HT-29 (cell line): Measurements from ENCODE around the gene TMC2. TPM values are rescaled to one million over a fixed set of nuclear protein-coding genes. Genes with fewer than 3 reads are reported as not detected.

Experiments
- DNase-seq: peaks from one replicate; pipeline ENCODE4 v3.0.0-alpha.2; 2015; ENCODE audit warnings: low spot score
- total RNA-seq: library from RNA; depleted of rRNA; stranded (reverse); fragments of >200 nt; shearing (Covaris generic); gene quantifications from 2 replicates; pipeline ENCODE4 v1.2.3, GENCODE V29; 2014

Gene TMC2
- total RNA-seq, 1 experiment from 2014 or later, result not detected

DNA sequence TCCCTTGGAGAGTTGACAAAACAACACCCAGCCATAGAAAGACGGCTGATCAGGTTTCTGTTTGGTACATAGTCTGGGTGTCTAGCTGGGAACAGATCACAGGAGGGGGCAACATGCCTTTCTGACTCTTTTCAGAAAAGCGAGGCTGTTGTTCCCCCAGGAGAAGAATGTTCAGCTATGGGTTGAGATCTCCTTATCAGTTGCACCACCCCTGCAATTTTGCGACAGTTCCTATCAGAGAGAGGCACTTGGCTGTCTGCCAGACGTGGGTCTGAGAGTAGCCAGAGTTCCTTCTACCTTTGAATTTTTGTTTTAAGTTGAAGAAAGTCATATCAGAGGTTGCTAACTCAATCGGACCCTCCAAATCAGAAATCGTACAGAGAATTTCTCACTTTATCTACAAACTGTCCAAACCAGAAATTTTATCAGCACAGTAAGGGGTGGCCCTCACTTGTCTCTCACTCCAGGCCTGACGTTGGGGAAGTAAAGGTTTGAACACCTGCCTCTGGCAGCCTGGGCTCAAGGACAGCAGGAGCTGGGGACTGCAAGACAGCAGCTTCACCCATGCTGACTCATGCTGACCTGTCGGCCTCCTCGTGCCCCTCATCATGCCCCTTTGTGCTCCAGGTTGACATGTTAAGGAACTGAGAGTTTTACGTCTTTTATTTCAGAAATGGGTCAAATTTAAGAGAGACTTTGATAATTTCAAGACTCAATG is 42.3 kb downstream of the TMC2 start:
- DNase-seq, result no peak

DNA sequence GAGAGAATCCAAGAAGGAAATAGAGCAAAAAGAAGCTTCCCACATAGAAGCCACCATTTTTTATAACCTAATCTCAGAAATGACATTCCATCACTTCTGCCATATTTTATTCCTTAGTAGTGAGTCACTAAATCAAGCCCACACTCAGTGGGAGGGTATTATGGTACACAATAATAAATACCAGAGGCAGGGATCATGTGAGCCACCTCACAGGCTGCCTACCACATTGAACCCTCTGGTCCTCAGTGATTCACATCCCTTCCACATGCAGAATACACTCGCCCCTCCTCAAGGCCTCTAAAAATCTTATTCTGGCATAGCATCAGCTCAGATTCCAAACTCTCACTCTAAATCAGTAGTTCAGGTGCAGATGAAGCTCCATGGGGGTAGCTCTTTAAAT is 49.4 kb downstream of the TMC2 start:
- DNase-seq, result no peak

DNA sequence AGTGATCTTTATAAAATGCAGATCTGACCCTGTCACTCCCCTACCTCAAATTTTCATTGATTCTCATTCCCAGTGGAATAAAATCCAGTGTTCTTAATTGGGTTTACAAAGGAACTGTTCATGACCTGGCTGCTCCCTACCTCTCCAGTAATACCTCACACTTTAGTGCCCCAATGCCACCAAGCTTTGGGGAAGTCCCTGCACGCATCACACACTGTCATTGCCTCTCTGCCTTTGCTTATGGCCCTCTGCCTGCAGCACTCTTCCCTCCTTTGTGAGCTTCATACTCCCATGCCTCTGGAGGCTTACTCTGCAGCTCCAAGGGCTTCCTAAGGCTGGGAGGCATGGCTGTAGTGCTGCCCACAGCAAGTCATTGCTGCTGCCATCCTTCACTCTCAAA is 57.4 kb downstream of the TMC2 start:
- no peak for DNase-seq

DNA sequence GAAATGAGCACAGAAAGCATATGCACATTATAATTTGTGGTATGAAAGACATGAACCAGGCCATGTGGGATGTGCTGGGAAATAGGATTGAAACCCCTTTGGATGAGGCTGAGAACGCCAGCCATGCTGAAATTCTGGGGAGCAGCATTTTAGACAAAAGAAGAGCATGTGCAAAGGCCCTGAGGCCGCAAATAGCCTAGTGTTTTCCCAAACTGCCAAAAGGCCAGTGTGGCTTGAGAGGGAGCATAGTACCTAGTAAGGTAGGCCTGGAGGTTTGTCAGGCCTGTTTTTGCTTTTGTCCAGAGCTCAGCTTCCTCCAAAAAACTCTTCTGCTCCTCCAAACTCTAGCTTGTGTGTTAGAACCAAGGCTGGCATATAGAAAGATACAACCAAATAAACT is 58.7 kb downstream of the TMC2 start:
- DNase-seq, result no peak

DNA sequence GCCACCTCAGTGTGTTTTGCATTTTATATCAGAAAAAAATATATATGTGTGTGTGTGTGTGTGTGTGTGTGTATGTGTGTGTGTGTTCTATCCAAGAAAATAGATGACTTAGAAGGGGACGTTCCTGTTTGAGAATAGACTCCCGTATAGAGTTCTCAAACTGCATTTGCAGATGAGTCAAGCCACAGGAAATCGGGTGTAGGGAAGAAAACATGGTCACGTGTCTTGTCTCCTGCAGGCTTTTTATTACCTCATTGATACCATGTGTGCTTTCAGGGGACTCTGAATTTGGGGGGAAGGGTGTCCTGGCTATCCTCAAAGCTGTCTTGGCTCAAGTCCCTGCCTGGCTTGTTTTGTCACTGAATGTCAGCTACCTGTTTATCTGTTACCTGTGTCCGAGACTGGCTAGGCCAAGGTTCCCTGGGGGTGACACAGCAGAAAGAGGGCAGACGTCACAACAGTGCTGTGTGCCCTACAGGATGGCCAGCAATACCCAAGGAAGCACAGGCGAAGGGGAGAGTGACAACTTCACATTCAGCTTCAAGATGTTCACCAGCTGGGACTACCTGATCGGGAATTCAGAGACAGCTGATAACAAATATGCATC is 60.4 kb downstream of the TMC2 start:
- DNase-seq, result no peak

DNA sequence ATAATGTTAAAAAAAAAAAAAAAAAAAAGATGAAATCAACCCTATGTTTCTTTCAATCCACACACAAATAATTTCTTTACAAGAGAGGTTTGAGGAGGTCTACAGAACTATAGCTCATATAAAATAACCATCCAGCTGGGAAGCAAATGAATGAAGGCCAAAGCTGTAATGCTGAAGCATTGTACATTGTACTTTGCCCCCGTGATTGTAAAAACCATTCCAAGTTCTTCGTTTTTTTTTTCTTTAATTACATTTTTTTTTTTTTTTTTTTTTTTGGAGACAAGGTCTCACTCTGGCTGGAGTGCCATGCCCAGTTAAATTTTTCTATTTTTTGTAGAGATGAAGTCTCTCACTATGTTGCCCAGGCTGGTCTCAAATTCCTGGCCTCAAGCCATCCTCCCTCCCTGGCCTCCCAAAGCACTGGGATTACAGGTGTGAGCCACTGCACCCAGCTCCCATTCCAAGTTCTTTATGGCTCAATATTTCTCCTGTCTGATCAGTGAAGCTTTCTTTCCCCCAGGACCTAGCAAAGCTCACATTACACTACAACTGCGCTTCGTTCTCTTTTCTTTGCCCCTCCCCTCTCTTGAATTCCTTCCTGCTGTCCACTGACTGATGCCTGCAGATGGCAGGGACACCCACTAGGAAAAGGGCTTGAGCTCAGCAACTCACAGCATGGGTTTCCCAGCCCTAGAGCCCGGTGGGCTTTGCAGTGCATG is 63.1 kb downstream of the TMC2 start:
- no peak for DNase-seq

DNA sequence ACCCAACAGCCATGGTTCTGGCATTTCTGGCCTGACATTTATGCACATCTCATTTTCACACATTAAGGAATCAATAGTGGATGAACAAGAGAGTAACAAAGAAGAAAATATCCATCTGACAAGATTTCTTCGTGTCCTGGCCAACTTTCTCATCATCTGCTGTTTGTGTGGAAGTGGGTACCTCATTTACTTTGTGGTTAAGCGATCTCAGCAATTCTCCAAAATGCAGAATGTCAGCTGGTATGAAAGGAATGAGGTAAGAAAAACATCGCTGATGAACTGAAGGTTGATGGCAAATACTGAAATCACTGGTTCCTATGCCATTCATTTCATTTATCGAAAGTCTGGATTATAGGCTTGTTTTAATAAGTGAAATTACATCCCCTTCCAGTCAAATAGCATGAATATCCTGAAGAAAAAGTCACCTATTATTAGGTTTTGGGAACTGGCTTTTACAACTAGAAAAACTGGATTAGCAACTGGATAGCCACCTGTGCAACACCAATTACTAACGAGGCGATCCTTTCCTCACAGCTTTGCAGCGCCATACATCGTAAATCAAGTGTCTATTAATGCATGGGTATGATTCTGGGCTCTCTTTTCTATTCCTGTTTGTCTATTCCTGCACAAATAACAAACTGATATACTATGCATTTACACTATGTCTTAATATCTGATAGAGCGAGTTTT is 65.8 kb downstream of the TMC2 start:
- peak; percentile 2 for DNase-seq

DNA sequence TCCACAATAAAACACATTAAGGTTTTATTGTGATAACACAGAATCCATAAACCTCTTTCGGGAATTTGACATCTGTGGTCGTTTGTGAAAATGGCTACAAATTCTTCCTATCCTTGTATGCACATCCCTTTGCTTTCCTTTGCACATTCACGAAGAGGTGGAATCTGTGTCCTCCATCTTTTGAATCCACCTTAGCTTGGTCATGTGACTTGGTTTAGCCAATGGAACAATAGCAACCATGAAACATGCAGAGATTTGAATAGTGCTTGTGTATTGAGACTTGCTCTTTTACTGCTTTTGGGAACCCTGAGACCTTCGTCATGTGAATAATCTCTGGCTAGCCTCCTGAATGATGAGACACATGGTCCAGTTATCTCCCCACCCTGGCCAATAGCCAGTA is 66.4 kb downstream of the TMC2 start:
- peak; percentile 2 for DNase-seq

DNA sequence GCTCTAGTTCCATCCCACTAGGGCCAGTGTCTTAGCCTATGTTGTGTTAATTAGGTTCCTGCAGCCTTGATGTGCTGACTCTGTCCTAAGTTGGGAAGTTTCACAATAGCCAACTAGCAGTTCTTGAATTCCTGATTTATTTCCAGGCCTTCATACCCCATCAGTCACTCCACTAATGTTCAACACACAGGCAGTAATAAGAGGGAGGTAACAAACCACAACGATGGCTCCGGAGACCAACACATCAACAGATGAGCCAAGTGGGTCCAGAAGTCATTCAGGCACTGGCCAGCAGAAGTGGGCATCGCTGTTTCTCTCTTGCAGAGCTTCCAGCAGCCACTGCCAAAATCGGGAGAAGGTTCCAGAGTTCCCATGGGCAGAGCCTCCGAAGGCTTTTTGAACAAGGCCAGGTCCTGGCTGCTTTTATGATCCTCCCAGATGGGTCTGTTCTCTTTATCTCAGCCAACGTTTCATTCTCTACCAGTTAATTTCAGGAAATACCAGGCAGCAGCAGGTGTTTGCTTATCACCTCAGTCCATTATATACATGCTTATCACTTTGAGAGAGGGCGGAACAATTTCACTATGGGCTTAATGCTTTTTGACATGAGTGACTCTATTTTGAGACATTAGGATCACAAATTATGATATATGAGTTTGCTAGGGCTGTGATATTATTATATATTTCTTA is 67.6 kb downstream of the TMC2 start:
- DNase-seq, result no peak

DNA sequence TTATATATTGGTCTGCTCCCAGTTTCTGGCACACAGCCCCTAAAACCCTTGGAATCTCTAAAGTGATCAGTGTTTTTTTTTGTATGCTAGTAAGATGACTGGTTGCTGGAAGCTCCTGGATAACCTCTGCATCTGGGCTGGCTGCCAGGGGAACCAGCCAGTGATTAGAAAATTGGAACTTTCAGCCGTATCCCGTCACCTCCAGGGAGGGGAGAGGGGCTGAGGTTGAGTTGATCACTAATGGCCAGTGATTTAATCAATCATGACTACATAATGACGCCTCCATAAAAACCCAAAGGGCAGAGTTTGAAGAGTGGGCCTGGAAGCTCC is 68.1 kb downstream of the TMC2 start:
- no peak for DNase-seq

DNA sequence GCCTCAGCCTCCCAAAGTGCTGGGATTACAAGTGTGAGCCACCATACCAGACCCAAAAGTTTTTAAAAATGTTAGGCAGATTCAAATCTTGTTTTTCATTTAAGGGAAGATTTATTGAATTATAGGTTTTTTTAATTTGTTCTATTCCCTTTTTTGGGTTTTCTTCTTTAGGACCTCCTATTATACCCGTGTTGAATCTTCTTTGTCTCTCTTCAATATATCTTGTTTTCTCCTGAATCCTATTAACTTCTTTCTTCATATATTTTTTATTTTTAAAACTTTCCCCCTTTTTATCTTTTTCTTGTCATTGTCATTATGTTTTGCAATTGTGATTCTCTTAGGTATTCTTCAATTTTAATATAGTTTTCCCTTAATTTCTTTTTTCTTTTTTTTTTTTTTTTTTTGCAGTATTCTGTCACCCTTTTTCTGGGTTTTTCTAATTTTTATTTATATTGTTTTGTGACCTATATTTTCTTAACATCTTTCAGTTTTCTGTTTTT is 70.2 kb downstream of the TMC2 start:
- no peak for DNase-seq

DNA sequence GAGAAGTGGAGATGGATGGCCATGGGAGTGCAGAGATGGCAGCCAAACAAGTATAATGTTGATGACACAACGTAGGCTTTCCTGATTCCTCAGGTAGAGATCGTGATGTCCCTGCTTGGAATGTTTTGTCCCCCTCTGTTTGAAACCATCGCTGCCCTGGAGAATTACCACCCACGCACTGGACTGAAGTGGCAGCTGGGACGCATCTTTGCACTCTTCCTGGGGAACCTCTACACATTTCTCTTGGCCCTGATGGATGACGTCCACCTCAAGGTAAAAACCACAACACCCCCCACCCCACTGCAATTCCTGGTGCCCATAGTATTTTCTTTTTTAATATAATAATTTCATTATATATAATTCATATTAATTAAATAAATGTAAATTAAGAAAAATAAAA is 74.0 kb downstream of the TMC2 start:
- DNase-seq, result no peak

DNA sequence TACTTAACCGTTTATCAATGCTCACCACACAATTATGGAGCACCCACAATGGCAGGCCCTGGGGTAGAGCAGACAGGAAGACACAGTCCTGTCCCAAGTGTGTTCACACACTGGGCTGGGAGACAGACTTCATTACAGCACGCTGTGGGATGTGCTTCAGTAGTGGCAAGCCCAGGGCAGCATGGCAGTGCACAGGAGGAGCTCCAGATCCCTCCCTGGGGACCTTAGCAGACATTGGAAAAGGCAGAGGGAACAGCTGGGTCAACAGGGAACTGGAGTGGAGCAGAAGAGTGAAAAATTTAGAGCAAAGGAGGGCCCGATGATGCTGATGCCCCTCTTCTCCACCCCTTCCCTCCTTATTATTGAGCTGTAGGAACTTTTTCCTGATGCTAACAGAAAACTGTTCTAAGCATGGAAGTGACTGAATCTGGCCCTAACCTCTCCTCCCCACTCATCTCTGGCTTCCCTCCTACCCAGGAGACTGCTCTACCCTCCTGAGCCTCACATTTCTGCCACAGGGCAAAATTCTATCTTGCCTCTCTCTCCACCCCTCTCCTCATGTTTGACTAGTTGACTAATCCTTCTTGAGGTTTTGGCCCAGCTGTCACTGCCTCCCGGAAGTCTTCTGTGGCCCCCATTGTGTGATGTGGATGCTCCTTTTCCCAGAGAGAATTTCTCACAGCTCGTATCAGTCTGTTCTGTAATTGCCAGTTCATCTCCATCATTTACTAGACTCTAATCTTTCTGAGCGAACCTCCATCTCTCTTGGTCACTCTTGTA is 74.8 kb downstream of the TMC2 start:
- DNase-seq, result no peak

DNA sequence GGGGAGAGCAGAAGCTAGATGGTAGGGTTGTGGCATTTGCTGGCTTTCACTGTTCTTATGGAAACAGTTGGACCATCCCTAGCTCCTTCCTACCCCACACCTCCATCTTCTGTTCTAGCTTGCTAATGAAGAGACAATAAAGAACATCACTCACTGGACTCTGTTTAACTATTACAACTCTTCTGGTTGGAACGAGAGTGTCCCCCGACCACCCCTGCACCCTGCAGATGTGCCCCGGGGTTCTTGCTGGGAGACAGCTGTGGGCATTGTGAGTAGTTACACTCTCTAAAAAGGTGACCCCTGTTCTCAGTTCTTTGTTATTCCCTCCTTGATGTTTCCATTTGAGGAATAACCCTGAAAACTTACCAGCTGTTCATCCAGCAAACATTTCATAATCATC is 75.7 kb downstream of the TMC2 start:
- DNase-seq, result no peak

DNA sequence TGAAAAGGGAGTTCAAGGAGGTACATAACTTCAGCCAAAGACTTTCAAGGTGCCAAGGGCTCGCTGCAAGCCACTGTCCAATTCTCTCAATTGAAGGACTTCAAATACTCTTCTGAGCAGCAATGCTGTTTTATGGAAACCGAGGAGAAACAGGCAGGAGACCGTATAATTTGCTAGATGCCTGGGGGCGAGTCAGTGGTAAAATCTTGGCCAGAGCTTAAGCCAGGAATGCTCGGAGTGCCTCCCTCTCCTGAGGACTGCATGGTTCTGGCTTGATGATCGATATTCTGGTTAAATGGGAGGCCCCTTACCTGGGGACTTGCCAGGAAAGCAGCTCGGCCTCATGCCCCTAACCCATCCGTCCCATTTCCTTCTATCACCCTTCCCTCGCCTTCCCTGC is 80.3 kb downstream of the TMC2 start:
- DNase-seq, result no peak

DNA sequence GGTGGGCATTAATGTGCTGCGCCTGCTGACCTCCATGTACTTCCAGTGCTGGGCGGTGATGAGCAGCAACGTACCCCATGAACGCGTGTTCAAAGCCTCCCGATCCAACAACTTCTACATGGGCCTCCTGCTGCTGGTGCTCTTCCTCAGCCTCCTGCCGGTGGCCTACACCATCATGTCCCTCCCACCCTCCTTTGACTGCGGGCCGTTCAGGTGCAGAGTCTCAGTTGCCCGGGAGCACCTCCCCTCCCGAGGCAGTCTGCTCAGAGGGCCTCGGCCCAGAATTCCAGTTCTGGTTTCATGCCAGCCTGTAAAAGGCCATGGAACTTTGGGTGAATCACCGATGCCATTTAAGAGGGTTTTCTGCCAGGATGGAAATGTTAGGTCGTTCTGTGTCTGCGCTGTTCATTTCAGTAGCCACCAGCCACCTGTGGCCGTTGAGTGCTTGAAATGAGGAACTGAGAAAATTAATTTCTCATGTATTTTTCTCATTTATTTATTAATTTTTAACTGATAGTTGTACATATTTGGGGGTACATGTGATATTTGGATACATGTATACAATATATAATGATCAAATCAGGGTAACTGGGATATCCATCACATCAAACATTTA is 80.8 kb downstream of the TMC2 start:
- DNase-seq, result no peak

DNA sequence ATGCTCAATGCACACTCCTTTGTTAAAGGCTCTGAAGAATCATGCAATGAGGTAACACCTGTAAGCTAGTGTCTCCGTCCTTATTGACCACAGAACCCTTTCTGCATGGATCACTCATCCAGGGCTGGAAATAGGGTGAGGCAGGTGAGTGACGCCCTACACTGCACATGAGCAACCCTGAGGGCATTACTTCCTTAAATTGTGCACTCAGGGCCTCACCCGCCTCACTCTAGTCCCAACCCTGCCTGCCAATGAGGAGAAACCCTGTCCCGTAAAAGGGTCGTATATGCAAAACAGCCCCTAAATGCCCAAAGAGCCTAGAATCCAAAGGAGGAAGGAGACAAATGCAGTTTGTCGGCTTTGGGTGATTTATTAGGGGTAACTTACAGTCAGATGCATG is 82.4 kb downstream of the TMC2 start:
- no peak for DNase-seq

DNA sequence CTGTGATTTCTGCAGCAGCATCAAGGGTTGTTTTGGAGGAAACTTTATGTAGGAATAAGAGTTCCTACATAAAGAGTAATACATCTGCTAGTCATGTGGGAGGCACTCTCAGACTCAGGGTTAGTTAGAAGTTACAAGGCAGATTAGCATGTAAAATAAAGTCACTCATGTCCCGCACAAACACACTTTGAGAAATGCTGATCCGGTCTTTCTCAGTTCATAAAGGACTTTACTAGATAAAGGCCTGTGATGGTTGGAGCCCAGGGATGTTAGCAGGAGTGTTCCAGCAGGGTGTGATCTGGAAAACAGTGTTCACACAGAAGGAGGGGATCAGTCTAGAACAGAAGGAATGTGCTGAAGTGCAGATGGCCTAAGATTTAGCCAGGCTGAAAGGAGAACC is 83.0 kb downstream of the TMC2 start:
- no peak for DNase-seq

DNA sequence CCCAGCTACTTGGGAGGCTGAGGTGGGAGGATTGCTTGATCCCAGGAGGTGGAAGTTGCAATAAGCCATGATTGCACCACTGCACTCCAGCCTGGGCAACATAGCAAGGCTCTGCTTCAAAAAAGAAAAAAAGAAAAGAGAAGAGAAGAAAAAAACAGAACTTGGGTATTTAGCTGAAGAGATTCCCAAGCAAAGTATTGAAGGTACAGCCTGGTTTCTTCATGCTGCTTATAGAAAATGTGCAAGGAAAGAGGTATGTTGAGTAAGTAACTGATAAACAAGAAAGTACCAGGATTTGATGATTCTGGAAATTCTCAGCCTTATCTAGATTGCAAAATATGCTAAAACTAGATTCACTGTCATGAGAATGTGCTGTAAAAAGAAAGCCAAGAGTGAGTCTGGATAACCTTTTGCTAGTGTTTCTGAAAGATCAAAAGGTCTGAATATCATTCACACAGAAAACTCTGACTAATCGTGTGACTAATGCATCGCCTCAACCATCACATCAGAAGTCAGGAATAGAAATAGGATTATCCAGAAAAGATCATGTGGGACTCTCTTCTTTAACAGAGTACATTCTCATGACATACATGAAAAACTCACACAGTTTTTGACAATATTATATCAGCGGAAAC is 83.7 kb downstream of the TMC2 start:
- no peak for DNase-seq

DNA sequence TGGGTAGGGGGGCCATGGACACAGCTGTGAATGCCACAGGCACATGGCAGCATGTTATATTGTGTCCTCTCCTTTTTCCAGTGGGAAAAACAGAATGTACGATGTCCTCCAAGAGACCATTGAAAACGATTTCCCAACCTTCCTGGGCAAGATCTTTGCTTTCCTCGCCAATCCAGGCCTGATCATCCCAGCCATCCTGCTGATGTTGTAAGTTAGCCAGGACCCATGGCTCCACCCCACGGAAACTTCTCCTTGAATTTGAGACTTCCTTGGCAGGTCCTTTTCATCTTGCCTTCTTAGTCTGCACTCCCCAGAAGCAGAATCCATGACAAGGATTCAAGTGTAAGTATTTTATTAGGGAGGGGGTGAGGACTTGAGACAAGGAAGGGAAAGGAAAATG is 87.8 kb downstream of the TMC2 start:
- no peak for DNase-seq
